ENCODE measurements around the gene PRR13.
"Not testable (repeated sequence)": the region's sequence is repeated elsewhere in the genome, so short reads cannot be mapped to it uniquely, and the experiment has no call there.

Gene PRR13

DNA sequence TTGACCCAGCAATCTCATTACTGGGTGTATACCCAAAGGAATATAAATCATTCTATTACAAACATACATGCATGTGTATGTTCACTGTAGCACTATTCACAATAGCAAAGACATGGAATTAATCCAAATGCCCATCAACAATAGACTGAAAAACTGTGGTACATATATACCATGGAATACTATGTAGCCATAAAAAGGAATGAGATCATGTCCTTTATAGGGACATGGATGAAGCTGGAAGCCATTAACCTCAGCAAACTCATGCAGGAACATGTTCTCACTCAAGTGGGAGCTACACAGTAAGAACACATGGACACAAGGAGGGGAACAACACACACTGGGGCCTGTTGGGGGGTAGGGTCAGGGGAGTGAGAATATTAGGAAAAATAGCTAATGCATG, 2.0 kb upstream of the PRR13 start:
- DNase-seq (ENCODE audit: low read depth), result not testable (repeated sequence)

DNA sequence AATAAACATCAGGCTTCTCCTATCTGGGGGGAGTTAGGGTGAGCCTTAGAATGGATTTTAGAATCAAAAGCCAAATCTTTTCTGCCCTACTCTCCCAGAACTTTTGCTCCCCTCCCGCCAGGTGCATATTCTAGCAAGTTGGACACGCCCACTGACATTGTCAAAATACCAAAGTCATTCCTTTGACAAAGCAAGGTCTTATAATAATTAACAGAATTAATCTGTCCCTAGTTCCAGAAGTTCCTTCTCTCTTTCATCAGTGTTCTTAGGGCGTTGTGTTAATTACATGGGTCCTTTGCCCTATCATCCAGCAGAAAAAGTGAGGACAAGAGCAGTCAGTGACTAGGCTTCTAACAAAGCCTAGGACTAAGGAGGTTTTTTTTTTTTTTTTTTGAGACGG, 2.4 kb downstream of the PRR13 start:
- no peak for DNase-seq (ENCODE audit: low read depth)

DNA sequence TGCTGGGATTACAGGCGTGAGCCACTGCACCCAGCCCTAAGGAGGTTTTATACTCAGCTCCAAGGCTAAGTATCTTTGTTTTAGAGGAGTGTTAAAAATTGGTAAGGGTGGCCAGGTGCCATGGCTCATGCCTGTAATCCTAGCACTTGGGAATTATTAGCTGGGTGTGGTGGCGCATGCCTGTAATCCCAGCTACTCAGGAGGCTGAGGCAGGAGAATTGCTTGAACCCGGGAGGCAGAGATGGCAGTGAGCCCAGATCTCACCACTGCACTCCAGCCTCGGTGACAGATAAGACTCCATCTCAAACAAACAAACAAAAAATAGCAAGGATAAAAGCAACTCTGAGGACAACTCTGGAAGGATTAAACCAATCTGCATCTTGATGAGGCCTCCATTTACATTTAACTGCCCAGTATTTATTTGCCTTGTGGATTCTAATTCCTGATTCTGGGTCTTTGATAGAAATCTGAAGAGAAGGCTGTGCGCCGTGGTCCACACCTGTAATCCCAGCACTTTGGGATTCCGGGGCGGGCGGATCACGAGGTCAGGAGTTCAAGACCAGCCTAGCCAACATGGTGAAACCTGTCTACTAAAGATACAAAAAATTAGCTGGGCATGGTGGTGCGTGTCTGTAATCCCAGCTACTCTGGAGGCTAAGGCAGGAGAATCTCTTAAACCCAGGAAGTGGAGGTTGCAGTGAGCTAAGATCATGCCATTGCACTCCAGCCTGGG, 3.2 kb downstream of the PRR13 start:
- not testable (repeated sequence) for DNase-seq (ENCODE audit: low read depth)

GRCh38 chr12:53450936-53451335, 9.4 kb downstream of the PRR13 start:
- DNase-seq (ENCODE audit: low read depth), result no peak

DNA sequence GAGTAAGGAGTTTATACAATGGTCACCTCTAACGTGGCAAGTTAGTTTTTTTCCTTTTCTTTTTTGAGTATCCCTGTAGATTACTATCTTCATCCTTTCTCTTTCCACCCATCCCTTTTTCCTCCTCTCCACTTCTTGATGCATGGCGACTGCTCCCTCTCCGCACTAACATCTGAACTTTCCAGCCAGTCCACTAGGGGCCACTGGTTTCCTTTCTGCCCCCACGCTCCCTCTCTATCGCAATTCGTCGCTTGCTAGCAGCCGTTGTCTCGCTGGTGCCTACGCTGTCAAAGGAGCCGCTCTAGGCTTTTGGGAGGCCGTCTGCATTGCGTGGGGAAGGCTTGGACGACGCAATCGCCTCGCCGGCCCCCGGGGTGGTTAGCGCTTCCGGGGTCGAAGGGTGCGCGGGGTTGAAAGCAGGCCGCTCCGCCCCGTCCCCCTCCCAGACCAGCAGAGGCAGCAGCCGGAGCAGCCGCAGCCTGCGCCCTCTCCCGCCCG, 10.2 kb downstream of the PRR13 start, which contains the start of gene PCBP2:
TSS of gene PCBP2 (plus strand) at position 442 of the 498 bp plus-strand sequence. CDS start 2,699 bp downstream, outside the sequence.
- peak; percentile 98 for DNase-seq (ENCODE audit: low read depth)

DNA sequence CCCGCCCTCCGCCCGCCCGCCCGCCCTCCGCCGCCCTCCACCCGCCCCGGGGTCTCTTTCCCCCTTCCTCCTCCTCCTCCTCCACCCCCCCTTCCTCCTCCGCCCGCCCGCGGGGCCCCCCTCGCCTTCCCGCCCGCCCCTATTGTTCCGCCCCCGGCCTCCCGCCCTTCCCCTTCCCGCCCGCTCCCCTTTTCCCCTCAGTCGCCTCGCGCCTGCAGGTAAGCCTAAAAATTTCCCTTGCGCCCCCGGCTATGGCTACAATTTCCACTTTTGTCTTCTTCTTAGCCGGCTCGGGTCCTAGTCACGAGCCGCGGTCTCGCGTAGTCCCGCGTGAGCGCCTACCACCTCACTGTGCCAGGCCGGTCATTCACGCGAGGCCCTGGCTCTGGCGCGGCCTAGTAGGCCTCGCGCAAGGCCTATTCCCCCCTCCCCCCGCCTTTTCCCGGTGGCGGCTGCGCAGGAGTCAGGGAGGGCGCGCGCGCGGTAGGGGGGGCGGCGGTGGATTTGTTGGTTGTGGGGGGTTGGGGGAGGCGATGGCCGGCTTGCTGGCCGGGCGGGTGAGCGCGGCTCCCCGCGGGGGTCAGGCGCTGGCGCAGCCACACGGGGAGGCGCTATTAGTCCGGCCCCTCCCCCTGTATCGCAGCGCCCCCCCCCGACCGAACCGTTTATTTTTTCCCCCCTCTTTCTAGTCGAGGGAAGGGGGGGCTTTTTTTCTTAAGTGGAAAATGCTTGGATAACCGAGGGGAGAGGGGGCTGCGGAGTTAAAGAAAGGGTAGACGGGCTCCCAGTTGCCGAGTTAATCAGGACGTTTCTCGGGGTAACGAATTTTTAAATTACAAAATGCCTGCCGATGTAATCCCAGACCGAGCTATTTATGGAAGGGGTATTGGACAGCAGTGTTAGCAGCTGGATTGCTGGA, 10.9 kb downstream of the PRR13 start:
- peak; percentile 76 for DNase-seq (ENCODE audit: low read depth)

DNA sequence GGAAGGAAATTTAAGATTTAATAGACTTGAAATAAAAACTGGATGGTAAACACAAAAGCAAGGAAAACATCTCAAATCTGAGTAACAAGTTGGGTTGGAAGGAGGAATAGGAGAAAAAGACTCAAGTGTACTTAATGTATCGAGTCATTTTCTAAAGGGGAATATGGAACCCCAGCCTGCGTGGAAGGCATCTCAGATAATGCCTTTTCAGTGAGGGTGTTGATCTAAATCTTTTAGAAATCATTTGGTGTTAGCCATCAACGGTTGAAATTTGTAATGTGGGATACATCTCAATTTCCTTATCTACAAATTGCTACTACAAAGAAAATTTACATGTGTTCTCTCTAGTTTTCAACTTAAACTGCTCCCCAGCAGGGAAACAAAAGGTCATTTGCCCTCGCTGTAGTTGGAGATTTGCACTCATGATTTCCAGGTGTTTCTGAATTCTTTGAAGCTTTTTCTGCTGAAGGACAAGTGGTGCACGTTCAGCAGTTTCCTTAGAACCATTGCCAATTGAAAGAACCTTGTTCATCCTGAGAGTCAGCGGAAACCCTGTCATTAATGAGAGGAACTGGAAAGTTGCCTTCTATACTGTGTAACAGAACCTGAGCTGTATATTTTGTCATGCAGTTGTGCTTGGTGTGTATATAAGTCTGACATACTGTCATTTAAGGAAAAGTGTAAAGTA, 12.6 kb downstream of the PRR13 start:
- no peak for DNase-seq (ENCODE audit: low read depth)

DNA sequence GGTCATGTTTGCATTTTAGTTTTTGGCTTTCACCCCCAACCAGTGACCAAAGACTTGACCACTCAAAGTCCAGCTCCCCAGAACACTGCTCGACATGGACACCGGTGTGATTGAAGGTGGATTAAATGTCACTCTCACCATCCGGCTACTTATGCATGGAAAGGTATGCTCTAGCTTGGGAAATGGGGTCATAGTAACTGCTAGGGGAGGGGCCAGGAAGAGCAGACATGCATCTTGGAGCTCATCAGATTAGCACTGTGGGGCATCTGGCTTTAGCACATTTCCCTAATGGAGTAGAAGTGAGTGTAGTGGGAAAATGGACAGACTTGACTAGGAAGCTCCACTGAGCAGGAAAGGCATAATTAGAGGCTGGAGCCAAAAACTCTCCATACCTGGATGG, 13.2 kb downstream of the PRR13 start:
- no peak for DNase-seq (ENCODE audit: low read depth)

DNA sequence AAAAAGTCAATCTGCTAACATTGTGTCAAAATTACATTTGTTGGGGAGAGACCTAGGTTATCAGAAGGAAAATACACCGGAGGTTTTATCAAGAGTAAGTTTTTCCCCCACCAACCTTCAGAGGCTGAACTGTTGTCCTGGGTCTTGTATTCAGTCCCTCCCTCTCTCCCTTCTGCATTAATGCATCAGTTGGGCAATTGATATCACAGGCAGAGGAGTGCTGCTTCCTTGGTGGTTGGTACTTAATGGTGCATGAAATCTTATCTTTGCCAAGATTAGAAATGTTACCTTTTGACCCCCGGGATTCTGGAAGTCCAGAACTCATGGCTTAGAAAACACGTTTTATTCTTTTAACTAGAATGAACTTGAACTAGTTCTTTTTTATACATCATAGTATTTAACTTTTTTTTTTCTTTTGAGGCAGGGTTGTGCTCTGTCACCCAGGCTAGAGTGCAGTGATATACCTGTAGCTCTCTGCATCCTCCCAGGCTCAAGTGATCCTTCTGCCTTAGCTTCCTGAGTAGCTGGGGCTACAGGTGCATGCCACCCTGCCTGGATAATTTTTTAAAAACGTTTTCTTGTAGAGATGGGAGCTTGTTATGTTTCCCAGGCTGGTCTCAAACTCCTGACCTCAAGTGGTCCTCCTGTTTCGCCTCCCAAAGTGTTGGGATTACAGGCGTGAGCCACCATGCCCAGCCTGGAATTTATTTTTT, 15.3 kb downstream of the PRR13 start:
- no peak for DNase-seq (ENCODE audit: low read depth)

DNA sequence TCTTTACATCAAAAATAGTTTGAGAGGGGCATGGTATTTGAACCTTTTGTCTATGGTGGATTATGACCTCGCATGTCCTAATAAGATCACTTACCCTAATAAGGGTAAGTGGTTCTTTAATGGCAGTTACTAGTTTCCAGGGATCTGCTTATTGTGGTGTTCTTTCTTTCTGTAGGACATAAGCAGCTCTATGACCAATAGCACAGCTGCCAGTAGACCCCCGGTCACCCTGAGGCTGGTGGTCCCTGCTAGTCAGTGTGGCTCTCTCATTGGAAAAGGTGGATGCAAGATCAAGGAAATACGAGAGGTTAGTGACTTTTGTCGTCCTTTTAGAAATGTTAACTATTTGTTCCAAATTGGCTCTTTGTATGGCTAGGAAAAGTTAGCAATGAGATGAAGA, 17.6 kb downstream of the PRR13 start:
- DNase-seq (ENCODE audit: low read depth), result no peak

GRCh38 chr12:53461059-53461458, 19.5 kb downstream of the PRR13 start:
- no peak for DNase-seq (ENCODE audit: low read depth)

DNA sequence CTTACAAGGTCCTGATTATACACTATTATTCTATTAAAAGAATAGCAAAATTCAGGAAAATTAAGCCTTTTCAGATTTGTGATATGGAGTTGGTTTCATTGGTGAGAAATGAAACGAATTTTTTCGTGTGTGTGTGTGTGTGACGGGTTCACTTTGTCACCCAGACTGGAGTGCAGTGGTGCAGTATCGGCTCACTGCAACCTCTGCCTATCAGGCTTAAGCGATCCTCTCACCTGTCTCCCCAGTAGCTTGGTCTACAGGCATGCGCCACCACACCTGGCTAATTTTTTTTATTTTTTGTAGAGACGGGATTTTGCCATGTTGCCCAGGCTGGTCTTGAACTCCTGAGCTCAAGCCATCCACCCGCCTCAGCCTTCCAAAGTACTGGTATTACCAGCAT, 20.1 kb downstream of the PRR13 start:
- DNase-seq (ENCODE audit: low read depth), result no peak

GRCh38 chr12:53462935-53463334, 21.4 kb downstream of the PRR13 start:
- DNase-seq (ENCODE audit: low read depth), result no peak

GRCh38 chr12:53463802-53464560, 22.4 kb downstream of the PRR13 start:
- DNase-seq (ENCODE audit: low read depth), result no peak

- no peak for DNase-seq (ENCODE audit: low read depth)
Observed at GRCh38 chr12:53464685-53465418, 23.3 kb downstream of the PRR13 start.

GRCh38 chr12:53465679-53466078, 24.1 kb downstream of the PRR13 start:
- no peak for DNase-seq (ENCODE audit: low read depth)

GRCh38 chr12:53466640-53467039, 25.1 kb downstream of the PRR13 start:
- no peak for DNase-seq (ENCODE audit: low read depth)

GRCh38 chr12:53467082-53467481, 25.5 kb downstream of the PRR13 start:
- DNase-seq (ENCODE audit: low read depth), result no peak

GRCh38 chr12:53467880-53468279, 26.3 kb downstream of the PRR13 start:
- DNase-seq (ENCODE audit: low read depth), result no peak

DNA sequence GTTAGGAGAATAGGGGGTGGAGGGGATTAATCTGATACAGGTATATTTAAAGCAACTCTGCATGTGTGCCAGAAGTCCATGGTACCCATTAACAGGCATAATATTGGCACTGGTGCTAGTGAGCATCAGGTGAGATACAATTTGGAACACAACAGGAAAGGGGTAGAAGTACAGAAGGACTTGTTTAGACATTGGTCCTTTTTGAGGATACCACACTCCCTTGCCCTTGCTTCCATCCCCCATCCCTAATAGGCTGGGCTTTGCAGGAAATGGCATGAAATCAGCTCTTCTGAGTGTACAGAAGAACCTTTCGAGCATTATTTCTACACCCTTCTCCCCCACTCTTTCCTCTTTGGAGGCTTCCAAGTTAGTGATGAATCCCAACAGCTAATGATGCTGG, 26.7 kb downstream of the PRR13 start:
- DNase-seq (ENCODE audit: low read depth), result no peak
